HG03378 (cell line): Measurements from ENCODE around the gene AOPEP.

ENCODE experiments used
- ATAC-seq: cut with Tn5 transposase; IDR thresholded peaks from one replicate; pipeline ENCODE4 v1.9.1; 2021; ENCODE audit warnings: mild to moderate bottlenecking, moderate library complexity; ENCODE audit not compliant: unreplicated experiment

The AOPEP gene

DNA sequence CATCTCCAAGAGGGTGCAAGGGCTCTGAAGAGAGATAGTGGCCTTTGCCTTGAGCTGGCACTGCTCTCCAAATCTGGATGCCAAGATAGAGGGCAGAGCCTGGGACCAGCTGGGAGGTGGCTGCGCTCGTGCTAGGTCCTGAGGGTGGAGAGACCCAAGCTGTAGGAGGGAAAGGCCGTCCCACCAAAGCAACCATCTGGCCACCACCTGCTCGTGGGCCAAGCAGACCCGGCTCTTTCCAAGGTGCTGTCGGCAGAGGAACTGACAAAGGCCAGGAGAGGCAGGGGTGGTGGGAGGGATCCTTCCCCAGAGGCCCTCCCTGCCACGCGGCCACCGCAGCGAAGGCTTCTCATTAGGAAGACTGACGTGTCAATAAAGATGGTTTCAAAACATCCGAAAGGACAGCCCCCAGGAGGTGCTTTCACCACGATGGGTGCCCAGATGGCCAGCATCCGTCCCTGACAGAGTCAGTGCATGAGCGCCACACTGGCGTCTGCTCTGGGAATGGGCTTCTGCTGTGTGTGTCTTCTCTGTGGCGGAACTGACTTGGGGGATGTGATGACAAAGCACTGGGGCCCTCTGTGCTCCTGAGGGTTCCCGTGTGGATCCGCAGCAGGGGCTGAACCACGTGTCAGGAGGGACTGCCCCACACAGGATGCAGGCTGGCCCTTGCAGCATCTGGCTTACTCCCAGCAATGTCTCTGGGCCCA lies 377.5 kb downstream of the AOPEP start:
- no peak for ATAC-seq

DNA sequence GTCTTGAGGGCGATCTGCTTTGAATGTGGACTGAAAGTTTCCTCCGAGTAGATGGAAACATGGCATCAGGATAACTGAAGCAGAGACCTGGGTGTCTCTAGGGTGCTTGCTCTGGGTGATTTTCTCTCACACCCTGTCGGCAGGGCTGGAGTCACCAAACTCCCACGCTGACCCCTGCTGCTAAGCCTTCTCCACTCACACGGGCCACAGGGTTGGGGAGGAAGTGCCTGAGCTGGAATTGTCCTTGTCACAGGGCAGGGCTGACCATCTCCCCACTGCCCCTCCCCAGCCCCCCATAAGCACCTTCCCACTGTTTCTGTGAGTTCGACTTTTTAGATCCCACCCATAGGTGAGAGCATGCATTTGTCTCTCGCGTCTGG lies 378.1 kb downstream of the AOPEP start:
- ATAC-seq, result no peak

DNA sequence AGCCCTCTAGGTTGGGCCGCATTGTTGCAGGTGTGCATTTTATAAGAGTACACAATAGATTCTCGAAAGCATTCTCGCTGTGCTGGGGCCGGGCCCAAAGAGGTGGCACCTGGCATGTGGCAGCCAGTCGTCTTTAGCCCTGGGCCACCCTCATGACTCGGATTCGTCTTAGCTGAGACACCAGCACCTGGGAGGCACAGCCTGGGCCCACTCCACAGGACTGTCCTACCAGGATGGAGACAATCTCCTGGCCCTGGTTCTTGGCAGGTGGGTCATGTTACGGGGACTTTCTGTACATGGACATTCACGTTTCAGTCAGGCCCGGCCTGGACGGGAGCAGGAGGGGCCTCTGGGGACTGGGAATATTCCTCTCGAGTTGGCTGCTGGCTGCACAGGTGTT lies 378.5 kb downstream of the AOPEP start:
- no peak for ATAC-seq

DNA sequence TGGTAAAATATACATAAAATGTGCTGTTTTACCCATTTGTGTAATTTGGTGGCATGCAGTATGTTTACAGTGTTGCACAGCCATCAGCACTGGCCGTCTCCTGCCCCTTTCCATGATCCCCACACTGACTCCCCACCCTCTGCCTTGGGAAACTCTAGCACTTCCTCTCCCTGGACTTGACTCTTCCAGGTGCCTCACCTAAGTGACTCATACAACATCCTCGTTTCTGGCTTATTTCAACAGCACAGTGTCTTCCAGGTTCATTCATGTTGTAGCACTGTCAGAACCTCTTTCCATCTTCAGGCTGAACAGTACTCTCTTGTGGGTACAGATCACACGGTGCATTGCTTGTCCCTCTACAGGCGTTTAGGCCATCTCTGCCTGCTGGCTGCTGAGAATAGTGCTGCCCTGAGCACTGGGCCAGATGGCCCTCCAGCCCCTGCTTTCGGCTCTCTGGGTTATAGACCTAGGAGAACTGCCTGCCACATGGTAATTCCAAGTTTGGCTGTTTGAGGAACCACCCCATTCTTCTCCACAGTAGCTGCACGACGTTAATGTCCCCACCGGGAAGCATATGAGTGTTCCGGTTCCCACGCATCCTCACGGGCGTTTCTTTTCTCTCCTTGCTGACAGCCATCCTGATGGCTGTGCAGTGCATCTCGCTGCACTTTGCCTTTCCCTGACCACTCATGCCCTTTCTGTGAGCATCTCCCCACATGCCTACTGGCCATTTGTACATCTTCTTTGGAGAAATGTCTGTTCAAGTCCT lies 379.2 kb downstream of the AOPEP start:
- ATAC-seq, result no peak

DNA sequence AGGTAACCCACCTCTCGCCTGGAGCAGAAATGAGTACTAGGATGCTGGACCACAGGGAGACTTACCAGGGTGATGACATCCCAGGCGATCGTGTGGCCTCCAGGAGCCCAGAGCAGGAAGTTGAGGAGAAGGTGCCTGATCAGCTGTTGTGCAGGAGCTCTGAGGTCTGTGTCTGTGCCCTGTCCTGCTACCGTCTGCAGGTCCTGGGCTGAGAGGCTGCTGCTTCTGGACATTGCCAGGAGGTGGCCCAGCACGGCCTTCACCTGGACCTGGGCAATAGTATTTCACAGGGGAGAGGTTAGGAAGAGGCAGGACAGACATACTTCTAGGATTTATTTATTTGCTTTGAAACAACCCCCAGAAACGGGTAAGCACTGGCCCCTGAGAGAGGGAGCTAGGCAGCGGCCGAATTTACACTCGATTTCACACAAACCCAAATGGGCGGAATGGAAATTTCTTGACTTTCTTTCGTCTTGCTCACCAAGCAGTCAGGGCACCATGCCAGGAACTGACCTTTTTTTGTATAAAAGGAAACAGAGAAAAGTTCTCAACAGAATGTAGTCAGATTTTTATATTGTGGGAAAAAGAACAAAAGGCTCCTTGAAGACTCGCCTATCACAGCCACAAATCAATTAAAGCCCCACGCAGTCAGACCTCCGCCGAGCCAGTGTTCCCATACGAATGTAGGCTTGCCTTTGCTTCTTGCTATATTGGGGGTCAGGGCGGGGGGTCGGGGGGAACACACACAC lies 380.7 kb downstream of the AOPEP start:
- no peak for ATAC-seq

DNA sequence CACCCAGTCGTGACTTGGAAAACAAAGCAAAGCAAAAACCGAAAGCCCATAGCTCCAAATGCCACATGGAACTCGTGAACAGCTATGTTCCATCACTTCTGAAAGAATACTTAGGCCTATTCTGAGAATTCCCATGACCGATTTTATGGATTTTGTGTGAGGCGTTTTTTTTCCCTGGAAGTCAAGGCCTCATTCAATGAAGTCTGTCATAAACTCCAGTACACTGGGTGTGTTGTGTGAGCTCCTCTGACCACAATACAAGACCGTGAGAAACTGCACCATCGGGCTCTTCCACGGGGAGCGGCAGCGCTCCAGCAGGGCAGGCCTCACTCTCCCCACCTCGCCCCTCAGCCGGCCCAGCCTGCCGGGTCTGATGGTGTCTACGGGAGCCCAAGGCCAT lies 381.5 kb downstream of the AOPEP start:
- ATAC-seq, result no peak

DNA sequence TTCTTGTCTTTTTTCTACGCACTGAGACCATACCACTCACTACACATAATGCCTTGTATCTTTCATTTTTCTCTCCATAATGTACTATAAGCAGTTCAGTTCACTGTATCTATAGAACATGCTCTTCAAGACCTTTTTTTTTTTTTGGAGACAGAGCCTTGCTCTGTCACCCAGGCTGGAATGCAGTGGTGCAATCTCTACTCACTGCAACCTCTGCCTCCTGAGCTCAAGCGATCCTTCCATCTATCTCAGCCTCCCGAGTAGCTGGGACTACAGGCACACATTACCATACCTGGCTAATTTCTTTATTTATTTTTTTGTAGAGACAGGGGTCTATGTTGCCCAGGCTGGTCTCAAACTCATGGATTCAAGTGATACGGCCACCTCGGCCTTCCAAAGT lies 382.3 kb downstream of the AOPEP start:
- no peak for ATAC-seq

DNA sequence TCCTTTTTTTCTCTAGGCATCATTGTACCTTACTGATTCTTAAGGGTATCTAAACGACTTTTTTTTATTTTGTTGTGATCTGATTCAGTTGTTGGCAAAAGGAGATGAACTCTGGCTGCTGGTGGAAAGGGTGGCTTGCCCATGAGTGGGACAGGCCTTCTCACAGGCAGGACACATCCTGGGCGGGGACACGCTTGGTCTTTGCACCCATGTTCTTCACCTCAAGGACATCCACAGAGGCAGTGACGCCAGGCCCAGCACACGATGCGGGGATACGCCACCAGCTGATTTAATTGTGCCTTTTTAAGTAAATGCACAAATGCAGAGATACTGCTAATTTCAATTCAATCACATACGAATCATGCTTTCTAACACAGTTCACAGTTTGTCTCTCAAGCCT lies 383.0 kb downstream of the AOPEP start:
- ATAC-seq, result no peak

DNA sequence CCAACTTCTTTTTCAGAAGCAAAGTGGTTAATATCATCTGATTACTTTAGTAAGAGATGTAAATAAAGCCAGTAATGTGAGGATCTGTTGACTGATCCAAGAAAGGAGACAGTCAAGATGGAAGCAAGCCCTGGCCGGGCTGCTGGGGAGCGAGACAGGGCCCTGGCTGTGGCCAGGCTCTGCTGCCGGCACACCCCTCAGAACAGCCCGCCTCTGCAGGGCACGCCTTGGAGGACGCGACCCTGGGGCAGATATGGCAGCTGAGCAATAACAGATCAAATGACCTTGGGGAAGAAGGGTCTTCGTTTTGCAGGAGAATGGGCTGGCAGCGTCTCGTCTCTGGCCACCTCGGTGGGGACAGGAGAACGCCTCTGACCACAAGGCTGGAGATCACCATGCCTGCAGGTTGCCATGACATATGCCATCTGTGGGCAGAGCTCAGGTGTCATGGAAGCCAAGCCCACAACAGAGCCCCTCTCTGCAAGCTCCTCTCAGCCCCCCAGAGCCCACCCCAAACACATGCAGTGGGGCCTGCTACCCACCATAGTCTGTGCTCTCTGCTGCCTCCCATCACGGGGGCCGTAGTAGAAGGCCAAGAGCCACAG lies 384.5 kb downstream of the AOPEP start:
- ATAC-seq, result no peak

DNA sequence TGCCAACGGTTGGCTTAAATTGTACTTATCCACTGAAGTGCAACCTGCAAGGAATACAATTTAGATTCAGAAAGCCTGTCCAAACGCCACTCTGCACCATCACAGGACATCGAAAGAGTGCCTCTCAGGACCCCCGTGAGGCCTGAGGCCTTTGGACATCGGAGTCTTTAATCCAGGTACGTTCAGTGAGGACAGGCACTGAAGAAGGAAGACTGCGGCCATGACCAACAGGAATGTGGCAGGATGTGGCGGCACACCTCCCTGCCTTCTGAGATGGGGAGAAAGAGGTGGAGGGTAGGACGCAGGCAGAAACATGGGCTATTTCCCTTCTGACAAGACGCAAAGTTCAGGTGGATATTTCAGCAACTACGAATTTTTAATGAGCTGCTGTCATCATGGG lies 385.2 kb downstream of the AOPEP start:
- no peak for ATAC-seq

DNA sequence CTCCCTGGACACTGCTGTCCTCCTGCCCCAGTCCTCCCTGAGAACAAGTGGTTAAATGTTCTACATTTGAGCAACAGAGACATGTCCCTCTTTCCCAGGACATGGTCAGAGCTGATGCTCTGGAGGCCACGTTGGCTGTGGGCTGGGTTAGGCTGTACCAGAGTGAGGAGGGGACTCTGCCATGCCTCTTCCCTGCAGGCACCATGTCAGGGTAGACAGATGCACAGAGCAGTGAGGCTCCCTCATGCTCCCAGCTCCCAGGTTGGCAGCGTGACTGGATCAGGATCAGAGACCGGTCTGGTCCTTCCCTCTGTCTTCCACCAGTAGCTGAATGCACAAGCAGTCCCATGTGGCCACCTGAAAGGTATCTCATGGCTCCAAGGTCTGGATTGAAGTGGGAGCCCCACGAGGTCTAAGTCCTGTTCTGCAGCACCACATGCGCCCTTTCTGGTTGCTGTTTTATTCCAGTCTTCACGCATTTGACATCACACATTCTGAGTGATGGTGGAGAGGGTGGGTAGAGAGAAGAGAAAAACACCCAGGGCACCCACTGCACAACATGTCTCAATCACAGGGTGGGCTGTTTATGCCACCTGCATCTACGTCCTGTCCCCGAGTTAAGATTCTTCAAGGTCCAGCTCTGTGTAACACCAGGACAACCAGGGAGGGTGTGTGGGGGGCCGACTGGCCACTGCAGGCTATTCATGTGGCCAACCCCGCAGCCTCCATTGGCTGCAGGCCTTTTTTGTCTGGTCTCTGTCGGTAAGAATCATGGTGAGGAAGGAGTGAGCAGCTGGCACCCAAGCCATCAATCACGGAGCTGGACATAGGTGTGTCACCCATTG lies 386.2 kb downstream of the AOPEP start:
- ATAC-seq, result no peak

DNA sequence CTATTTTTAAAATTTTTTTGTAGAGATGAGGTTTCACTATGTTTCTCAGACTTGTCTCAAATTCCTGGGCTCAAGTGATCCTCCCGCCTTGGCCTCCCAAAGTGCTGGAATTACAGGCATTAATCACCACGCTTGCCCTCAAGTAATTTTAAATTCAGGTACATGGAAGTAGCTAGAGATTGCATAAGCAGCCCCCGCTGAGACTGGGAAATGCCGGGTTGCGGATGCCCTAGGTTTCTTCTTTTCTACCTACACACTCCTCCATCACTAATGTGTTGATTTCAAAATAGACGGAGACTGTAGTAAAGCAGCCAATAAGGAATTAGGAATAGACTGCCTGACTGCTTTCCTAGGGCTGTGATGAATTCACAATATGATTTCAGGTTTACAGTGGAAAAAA lies 388.6 kb downstream of the AOPEP start:
- no peak for ATAC-seq

DNA sequence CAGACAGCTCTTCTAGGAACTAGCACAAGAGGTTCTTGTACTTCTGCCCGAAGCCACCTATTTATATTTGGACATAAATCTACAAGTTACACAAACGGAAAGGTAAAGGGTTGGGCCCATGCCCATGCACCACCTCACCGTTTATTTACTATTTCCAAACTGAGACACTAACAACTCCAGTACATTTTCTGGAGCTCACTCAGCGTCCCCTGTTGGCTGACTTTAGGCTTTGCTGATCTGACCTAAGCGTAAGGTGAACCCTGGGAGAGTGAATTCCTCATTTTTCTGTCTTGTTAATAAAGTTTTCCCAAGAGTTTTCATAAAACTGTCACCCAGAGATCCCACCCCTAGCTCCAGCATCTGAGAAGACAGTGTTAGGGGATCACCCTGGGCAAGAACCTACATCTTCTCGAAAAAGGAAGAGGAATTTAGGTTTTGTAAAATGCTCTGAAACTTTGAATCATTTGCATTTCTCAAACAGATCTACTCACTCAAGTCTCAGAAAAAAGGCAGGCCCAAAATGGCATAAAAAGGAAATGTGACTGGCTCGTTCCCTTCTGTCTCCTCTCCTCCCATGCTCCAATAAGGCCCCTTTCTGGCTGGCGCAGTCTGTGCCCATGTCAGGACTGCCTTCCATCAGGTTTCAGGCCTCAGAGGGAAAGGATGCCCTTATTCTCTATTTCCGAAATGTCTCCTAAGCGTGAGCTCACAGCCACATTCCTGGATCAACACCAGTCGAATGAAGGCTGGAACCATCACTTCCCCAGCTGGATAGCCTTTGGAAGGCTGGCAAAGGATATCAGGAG lies 389.7 kb downstream of the AOPEP start:
- no peak for ATAC-seq

DNA sequence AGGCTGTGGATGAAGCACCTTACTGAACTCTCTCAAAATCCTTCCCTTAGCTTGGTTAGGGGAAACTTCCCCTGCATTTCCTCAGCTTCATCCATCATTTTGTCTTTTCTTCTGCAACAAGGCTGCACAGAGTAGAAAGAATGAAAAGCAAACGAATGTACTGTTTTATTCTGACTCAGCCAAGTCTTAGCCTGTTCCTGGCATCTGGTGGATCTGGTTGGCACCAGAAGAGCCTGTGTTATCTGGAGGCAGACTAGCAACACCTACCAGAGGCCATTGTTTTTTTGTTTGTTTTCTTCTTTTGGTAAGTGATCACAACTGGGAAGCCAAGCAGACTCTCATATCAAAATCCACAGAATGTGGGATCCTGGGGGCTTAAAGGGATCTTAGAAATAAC lies 390.3 kb downstream of the AOPEP start:
- no peak for ATAC-seq

DNA sequence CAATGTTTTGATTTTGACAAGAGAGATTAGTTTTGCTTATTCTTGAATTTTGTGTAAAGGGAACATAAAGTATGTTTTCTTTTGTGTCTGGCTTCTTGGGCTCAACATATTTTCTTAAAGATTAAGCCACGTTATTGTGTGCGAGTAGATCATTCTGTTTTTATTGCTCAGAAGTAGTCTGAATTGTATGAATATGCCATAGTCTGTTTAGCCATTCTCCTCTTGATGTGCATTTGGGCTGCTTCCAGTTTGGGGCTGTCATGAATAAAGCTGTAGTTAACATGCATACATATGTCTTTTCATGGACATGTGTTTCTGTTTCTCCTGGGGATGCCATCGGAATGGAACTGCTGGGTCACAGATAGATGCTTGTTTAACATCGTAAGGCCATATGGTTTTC lies 392.1 kb downstream of the AOPEP start:
- ATAC-seq, result no peak

DNA sequence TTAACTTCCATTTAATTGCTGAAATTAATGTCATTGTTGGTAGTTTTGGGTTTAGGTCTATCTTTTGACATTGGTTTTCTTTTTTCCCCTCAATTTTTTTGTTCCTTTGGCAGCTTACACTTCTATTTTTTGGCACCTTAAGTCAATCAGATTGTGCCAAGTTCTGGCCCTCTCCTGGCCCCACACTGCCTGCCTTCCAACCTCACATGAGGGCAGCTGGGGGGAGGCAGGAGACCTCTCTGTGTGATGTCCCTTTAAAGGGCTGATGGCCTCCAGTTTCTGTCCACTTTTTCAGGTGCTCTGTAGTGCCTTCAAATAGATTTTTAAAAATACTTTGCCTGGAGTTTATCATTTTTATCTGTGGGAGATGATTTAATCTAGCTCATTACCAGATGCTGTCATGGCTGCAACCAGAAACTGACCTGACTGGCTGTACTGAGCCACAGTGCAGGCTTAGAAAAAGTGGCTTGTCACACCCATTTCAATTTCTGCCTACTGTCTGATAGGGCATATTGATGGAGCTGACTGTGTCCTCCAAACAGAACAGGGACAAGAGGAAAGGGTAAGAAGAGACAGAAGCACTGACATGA lies 394.4 kb downstream of the AOPEP start:
- ATAC-seq, result no peak

DNA sequence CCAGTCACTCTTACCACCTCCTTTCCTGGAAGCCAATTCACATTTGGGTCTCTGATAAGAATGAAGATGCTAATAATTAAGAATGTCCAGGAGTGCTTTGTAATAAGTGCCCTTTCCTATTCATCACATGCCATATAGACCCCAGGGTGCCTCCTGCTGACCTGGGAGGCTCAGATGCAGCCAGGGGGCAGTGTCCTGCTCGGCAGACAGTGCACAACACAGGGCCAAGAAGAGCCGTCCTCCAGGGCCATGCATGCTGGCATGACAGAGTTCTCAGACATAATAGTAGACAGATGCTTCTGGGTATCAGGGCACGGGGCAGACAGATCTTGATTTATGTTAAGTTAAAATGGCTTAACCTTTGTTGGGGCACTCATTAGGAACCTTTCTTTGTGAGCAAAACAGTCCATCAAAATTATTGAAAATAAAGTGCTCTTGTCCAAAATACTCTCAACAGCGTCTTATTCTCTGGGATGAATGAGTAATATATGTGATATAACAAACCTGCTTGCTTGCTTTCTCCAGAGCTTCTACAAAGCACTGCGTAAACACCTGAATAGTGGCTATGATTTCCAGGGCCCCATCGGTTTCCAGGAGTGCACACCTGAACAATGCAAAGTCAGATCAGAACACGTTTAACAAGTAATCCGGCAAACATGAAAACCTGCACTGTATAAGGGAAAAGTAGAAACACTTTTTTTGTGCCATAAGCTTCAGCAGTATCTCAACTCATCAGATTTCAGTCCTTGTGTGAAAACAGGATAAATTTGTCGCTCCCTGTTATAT lies 398.3 kb downstream of the AOPEP start:
- no peak for ATAC-seq

DNA sequence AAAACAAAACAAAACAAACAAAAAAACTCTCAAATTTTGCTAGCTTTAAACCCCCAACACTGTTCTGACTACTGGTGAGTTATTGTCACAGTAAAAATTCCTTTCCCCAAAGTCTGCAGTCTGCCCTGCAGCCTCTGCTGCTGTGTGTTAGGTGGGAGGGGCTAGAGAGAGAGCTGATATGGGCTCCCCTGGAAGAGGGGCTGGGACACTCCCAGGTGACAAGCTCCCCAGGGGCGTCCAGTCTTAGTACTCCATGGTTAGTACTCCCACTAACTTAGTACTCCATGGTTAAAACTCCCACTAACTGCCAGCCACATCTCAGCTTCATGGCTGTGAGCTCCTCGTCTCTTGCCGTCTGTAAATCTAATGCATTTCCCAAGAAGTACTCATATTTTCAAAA lies 399.2 kb downstream of the AOPEP start:
- no peak for ATAC-seq

DNA sequence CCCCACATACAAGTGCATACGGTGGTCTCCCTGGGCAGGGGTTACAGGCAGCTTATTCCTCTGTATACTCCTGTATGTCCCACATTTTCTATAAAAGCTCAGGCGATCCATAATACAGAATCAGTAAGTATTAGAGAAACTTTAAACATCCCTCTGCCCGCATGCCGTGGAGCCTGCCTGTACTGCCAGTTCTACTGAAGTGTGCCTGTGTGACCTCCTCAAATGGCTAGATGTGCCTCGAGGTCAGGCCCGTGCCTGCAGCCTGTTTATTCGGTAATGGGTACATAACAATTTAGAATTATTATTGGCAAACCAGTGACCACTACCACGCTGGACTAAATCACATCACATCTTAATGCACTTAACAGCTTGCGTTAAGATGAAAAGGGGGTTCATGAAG lies 400.2 kb downstream of the AOPEP start:
- no peak for ATAC-seq
